ENCODE results near the gene SH2D7. TPM values are rescaled to one million over a fixed set of nuclear protein-coding genes. Genes with fewer than 3 reads are reported as not detected.

SH2D7 gene
- total and polyA plus RNA-seq, 2 experiments from 2014 or later, result 0.31 TPM; not detected in 1

- H3K4me3 Mint-ChIP-seq, result no peak overlapping the region
- H3K4me1 Mint-ChIP-seq, result no peaks in the 10 kb centered on the region
- H3K27me3 ChIP-seq (ENCODE audit: insufficient read depth), result 0 out of 2 replicates have a peak, but pooled peaks cover 5% of the 10 kb centered on the region
- no peaks in the 10 kb centered on the region for H3K9me2 ChIP-seq (ENCODE audit: insufficient read depth)
- H3K27ac Mint-ChIP-seq, result no peak overlapping the region
- no peaks in the 10 kb centered on the region for H3K79me2 ChIP-seq (replicated peaks; ENCODE audit: insufficient read depth)
- H2AFZ ChIP-seq, result no peak overlapping the region
- no peaks in the 10 kb centered on the region for H3K9me3 Mint-ChIP-seq
- DNase-seq (ENCODE audit: low spot score) (no peak), ATAC-seq (no peak)
- no peaks in the 10 kb centered on the region for H3K4me1 ChIP-seq (ENCODE audit: insufficient read depth)
- no peak overlapping the region for H3K4me2 ChIP-seq
- H3K36me3 Mint-ChIP-seq (ENCODE audit: low read depth), result no peaks in the 10 kb centered on the region
- H3K4me3 ChIP-seq, result no peak overlapping the region
- H3F3A ChIP-seq (replicated peaks; ENCODE audit: low read depth), result no peaks in the 10 kb centered on the region
- TF ChIP-seq POLR2AphosphoS5 (IDR thresholded peaks at IDR 0.05; ENCODE audit: low read depth) (no peak), ZNF331 (CRISPR knock-in tag; IDR thresholded peaks at IDR 0.05; ENCODE audit: low read depth) (no peak), EZH2 (IDR thresholded peaks at IDR 0.05; ENCODE audit: low read depth, unreplicated experiment) (no peak), NANOG (IDR thresholded peaks at IDR 0.05; ENCODE audit: borderline replicate concordance) (no peak), STAT1 (IDR thresholded peaks at IDR 0.05; ENCODE audit: unreplicated experiment) (no peak), CREB1 (CRISPR knock-in tag; IDR thresholded peaks at IDR 0.05; ENCODE audit: low read depth) (no peak), EZH2phosphoT487 (IDR thresholded peaks at IDR 0.05; ENCODE audit: unreplicated experiment) (no peak), CTCF (conservative IDR thresholded peaks at IDR 0.05; ENCODE audit: low read depth in 2 of 2) (no peak)
- no peaks in the 10 kb centered on the region for H3K36me3 ChIP-seq (ENCODE audit: insufficient read depth)
- no peaks in the 10 kb centered on the region for H4K20me1 ChIP-seq (replicated peaks; ENCODE audit: insufficient read depth)
- peaks cover 5% of the 10 kb centered on the region for H3K27me3 Mint-ChIP-seq (ENCODE audit: insufficient read depth, low read depth, poor library complexity)
- no peak overlapping the region for H3K27ac ChIP-seq (ENCODE audit: low read depth)
Measured at GRCh38 chr15:78082106-78082742, 10.1 kb upstream of the SH2D7 start.

GRCh38 chr15:78082743-78083110 is 9.6 kb upstream of the SH2D7 start:
- Mint-ChIP-seq H3K36me3 (ENCODE audit: low read depth) (no peaks in the 10 kb centered on the region), H3K4me1 (no peaks in the 10 kb centered on the region), H3K27me3 (ENCODE audit: insufficient read depth, low read depth, poor library complexity) (peaks cover 5% of the 10 kb centered on the region), H3K4me3 (no peak overlapping the region), H3K9me3 (no peaks in the 10 kb centered on the region), H3K27ac (no peak overlapping the region)
- Histone ChIP-seq H3K79me2 (replicated peaks; ENCODE audit: insufficient read depth) (no peaks in the 10 kb centered on the region), H3K9me2 (ENCODE audit: insufficient read depth) (no peaks in the 10 kb centered on the region), H2AFZ (no peak overlapping the region), H3F3A (replicated peaks; ENCODE audit: low read depth) (no peaks in the 10 kb centered on the region), H3K4me1 (ENCODE audit: insufficient read depth) (no peaks in the 10 kb centered on the region), H3K27ac (ENCODE audit: low read depth) (no peak overlapping the region), H3K27me3 (ENCODE audit: insufficient read depth) (0 out of 2 replicates have a peak, but pooled peaks cover 5% of the 10 kb centered on the region), H4K20me1 (replicated peaks; ENCODE audit: insufficient read depth) (no peaks in the 10 kb centered on the region), H3K4me3 (no peak overlapping the region), H3K36me3 (ENCODE audit: insufficient read depth) (no peaks in the 10 kb centered on the region), H3K4me2 (no peak overlapping the region)
- DNase-seq (ENCODE audit: low spot score) (no peak), ATAC-seq (no peak)
- TF ChIP-seq NANOG (IDR thresholded peaks at IDR 0.05; ENCODE audit: borderline replicate concordance) (no peak), ZNF462 (CRISPR knock-in tag; IDR thresholded peaks at IDR 0.05) (no peak), ZNF114 (CRISPR knock-in tag; IDR thresholded peaks at IDR 0.05) (no peak), ETS1 (IDR thresholded peaks at IDR 0.05) (no peak)
